Putamen (tissue), 1 donor: Measurements from ENCODE around the gene MYO1A.
"Not testable (repeated sequence)": the region's sequence is repeated elsewhere in the genome, so short reads cannot be mapped to it uniquely, and the experiment has no call there.

Experiments used
- DNase-seq: peaks from one replicate; pipeline ENCODE4 v3.0.0-alpha.2; 2016; ENCODE audit warnings: low spot score

Gene MYO1A

GRCh38 chr12:56993346-56993745, 56.6 kb downstream of the MYO1A start:
- DNase-seq, result no peak

- peak; percentile 30 for DNase-seq
Measured at GRCh38 chr12:56991319-56992246, 58.3 kb downstream of the MYO1A start.

GRCh38 chr12:56990648-56991318, 59.1 kb downstream of the MYO1A start:
- no peak for DNase-seq

- DNase-seq, result no peak
Measured at GRCh38 chr12:56989861-56990610, 59.9 kb downstream of the MYO1A start.

- no peak for DNase-seq
Measured at GRCh38 chr12:56988207-56988739, 61.7 kb downstream of the MYO1A start.

- DNase-seq, result peak; percentile 71
Measured at GRCh38 chr12:56987551-56988053, 62.3 kb downstream of the MYO1A start.

- DNase-seq, result no peak
Measured at GRCh38 chr12:56987011-56987410, 62.9 kb downstream of the MYO1A start.

GRCh38 chr12:56985714-56986113, 64.2 kb downstream of the MYO1A start:
- DNase-seq, result not testable (repeated sequence)

- DNase-seq, result no peak
Measured at GRCh38 chr12:56983386-56983785, 66.5 kb downstream of the MYO1A start.

GRCh38 chr12:56982578-56983236, 67.2 kb downstream of the MYO1A start:
- DNase-seq, result not testable (repeated sequence)

GRCh38 chr12:56980941-56981530, 68.9 kb downstream of the MYO1A start:
- no peak for DNase-seq

GRCh38 chr12:56980268-56980667, 69.7 kb downstream of the MYO1A start:
- DNase-seq, result no peak

GRCh38 chr12:56979628-56980027, 70.3 kb downstream of the MYO1A start:
- DNase-seq, result no peak
